Measurements from ENCODE around the gene RAB36.

Gene RAB36

DNA sequence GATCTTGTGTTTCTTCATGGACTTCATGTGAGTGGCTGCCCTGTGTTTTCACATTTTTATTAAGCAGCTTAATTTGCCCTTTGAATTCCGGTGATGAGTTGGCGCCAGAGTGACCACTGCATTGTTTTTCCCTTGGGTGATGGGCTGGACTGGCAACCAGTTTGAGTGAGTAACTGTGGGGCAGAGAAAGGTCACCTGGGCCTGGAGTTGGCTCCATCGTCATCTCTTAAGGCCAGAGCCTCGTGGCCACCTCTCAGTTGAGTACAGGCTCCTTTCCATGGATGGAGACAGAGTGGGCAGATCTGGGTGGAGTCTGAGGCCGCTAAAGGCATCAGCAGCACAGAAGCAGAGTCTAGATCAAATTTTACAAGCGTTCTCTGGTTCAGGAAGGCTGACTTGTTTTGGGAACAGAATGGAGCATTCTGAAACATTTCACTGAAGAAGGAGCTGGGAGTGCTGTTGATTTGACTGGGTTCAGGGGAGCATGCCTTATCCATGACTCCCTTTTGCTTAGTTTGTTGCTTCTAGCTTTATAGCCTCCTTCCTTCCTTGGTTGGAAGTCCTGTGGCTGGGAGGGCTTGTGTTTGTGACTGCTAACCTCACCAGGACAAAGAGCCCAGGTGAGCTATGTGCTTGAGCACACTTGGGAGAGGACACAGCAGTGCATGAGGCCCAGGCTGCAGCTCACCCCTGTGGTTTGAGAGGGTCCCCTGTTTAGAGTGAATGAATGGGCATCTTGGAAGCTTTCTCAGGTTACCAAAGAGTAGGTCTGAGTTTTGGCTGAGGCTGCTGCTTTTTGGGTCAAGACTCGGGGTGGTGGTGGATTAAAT lies 42.8 kb downstream of the RAB36 start:
- Histone ChIP-seq H3K27me3 (ENCODE audit: control insufficient read depth, insufficient read depth, low read length) (no peaks in the 10 kb centered on the region), H3K9me3 (ENCODE audit: control insufficient read depth, insufficient read depth, low read length) (no peaks in the 10 kb centered on the region), H3K27ac (ENCODE audit: low read length) (no peak overlapping the region), H3K36me3 (ENCODE audit: control insufficient read depth, insufficient read depth, low read length) (no peaks in the 10 kb centered on the region), H3K4me3 (ENCODE audit: low read length) (no peak overlapping the region), H3K4me1 (ENCODE audit: control insufficient read depth, insufficient read depth, low read length) (peaks cover 6% of the 10 kb centered on the region)
- no peak for DNase-seq (ENCODE audit: low read depth, low spot score)
- no CpG with 5 or more reads among the region's 7 CpGs for WGBS (ENCODE audit: insufficient coverage, insufficient read length)

DNA sequence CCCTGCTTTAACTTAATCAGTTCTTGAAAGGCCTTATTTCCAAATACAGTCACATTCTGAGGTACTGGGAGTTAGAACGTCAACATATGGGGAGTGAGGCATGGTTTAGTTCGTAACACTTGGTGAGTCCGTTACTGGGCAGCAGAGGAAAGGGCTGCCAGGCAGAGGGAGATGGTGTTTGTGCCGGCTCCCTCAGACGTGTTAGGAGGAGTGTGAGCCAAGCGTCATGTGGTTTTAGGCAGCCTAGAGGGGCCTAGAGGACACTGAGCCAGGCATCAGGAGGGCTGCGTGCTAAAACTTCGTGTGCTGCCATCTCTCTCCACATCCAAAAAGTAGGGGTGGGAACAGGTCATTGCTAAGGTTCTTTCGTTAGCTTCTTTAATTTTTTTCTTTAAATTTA lies 45.2 kb downstream of the RAB36 start:
- no peaks in the 10 kb centered on the region for H3K27me3 ChIP-seq (ENCODE audit: control insufficient read depth, insufficient read depth, low read length)
- no peak overlapping the region for H3K27ac ChIP-seq (ENCODE audit: low read length)
- WGBS (ENCODE audit: insufficient coverage, insufficient read length) = no CpG with 5 or more reads among the region's 9 CpGs
- no peak for DNase-seq (ENCODE audit: low read depth, low spot score)
- no peaks in the 10 kb centered on the region for H3K36me3 ChIP-seq (ENCODE audit: control insufficient read depth, insufficient read depth, low read length)
- H3K4me1 ChIP-seq (ENCODE audit: control insufficient read depth, insufficient read depth, low read length) = peaks cover 4% of the 10 kb centered on the region
- no peak overlapping the region for H3K4me3 ChIP-seq (ENCODE audit: low read length)
- H3K9me3 ChIP-seq (ENCODE audit: control insufficient read depth, insufficient read depth, low read length) = no peaks in the 10 kb centered on the region

DNA sequence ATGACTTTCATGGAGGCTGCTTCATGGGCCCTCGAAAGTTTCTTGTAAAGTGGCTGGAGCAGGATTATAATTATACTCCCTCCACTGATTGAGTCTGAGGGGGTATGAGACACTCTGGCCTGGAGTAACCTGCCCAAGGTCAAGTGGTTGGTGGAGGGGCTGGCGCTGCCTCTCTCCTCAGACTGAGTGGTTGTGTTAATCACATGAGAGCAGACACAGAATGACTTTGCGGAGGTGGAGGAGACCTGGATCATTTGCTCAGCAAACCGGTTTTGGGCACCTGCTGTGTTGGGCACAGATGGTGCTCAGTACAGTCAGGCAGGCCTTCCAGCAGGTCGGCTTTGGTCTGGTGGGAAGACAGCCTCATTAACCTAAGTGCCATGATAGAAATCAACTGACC lies 46.9 kb downstream of the RAB36 start:
- Histone ChIP-seq H3K4me1 (ENCODE audit: control insufficient read depth, insufficient read depth, low read length) (peaks cover 6% of the 10 kb centered on the region), H3K27ac (ENCODE audit: low read length) (no peak overlapping the region), H3K36me3 (ENCODE audit: control insufficient read depth, insufficient read depth, low read length) (no peaks in the 10 kb centered on the region), H3K27me3 (ENCODE audit: control insufficient read depth, insufficient read depth, low read length) (no peaks in the 10 kb centered on the region), H3K9me3 (ENCODE audit: control insufficient read depth, insufficient read depth, low read length) (no peaks in the 10 kb centered on the region), H3K4me3 (ENCODE audit: low read length) (no peak overlapping the region)
- DNase-seq (ENCODE audit: low read depth, low spot score) = no peak
- WGBS (ENCODE audit: insufficient coverage, insufficient read length) = no CpG with 5 or more reads among the region's 5 CpGs

DNA sequence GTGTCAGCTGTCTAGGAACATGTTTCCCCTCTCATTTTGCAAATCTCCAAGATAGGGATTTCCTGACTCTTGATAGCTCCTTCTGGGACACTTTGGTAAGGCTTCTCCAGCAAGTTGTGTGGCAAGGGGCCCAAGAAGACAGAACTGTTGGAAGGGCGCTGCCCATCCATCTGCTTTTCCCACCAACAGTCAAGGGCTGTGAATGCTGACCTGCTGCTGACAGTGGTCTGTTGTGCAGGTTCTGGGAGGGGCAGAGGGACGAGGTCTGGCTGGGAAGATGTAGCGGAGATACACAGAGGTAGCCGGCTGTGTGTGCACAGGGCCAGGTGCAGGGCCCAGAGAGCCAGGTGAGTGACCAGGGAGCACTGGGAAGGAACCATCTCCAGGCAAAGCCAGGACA lies 47.3 kb downstream of the RAB36 start:
- no peak overlapping the region for H3K27ac ChIP-seq (ENCODE audit: low read length)
- WGBS (ENCODE audit: insufficient coverage, insufficient read length) = no CpG with 5 or more reads among the region's 4 CpGs

DNA sequence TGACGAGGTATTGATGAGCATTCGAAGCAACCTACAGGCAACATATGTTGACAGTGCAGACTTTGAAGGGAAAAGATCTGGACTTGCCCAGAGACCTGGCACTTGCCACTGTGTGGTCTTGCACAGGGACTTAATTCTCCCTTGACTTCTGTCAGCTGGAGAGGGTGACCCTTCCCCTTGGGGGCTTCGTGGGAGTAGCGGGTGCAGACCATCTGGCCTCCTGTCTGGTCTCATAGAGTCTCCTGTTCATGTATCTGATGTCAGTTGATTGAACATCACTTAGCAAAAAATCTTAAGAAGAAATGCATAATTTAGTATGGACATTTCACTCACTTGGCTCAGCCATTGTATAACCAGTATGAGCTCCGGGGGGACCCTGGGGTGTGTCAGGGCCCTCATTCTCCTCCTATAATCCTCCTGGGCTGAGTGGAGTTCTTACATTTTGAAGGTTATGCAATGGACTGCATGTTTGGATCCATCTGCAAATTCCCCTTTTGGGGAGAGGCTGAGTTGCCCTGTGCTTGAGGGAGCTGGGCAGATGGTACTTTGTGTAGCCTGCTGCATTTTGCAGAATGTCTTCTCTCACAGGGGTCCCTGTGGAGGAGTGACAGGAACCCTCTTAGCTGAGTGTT lies 48.0 kb downstream of the RAB36 start:
- H3K27me3 ChIP-seq (ENCODE audit: control insufficient read depth, insufficient read depth, low read length) = no peaks in the 10 kb centered on the region
- peaks cover 4% of the 10 kb centered on the region; the same call in 1 of the 2 replicates for H3K4me1 ChIP-seq (ENCODE audit: control insufficient read depth, insufficient read depth, low read length)
- H3K4me3 ChIP-seq (ENCODE audit: low read length) = no peak overlapping the region
- DNase-seq (ENCODE audit: low read depth, low spot score) = no peak
- no peaks in the 10 kb centered on the region for H3K9me3 ChIP-seq (ENCODE audit: control insufficient read depth, insufficient read depth, low read length)
- no CpG with 5 or more reads among the region's 5 CpGs for WGBS (ENCODE audit: insufficient coverage, insufficient read length)
- H3K27ac ChIP-seq (ENCODE audit: low read length) = no peak overlapping the region
- H3K36me3 ChIP-seq (ENCODE audit: control insufficient read depth, insufficient read depth, low read length) = no peaks in the 10 kb centered on the region

More for the DNA sequence above, 47.3 kb downstream of the RAB36 start:
- H3K9me3 ChIP-seq (ENCODE audit: control insufficient read depth, insufficient read depth, low read length) = no peaks in the 10 kb centered on the region
- DNase-seq (ENCODE audit: low read depth, low spot score) = no peak
- H3K36me3 ChIP-seq (ENCODE audit: control insufficient read depth, insufficient read depth, low read length) = no peaks in the 10 kb centered on the region
- H3K4me3 ChIP-seq (ENCODE audit: low read length) = no peak overlapping the region
- no peaks in the 10 kb centered on the region for H3K27me3 ChIP-seq (ENCODE audit: control insufficient read depth, insufficient read depth, low read length)
- peaks cover 6% of the 10 kb centered on the region for H3K4me1 ChIP-seq (ENCODE audit: control insufficient read depth, insufficient read depth, low read length)

GRCh38 chr22:23193882-23194281 lies 48.6 kb downstream of the RAB36 start:
- no CpG with 5 or more reads among the region's 5 CpGs for WGBS (ENCODE audit: insufficient coverage, insufficient read length)
- H3K36me3 ChIP-seq (ENCODE audit: control insufficient read depth, insufficient read depth, low read length) = no peaks in the 10 kb centered on the region
- H3K27me3 ChIP-seq (ENCODE audit: control insufficient read depth, insufficient read depth, low read length) = no peaks in the 10 kb centered on the region
- H3K4me1 ChIP-seq (ENCODE audit: control insufficient read depth, insufficient read depth, low read length) = peaks cover 4% of the 10 kb centered on the region; the same call in 1 of the 2 replicates
- no peaks in the 10 kb centered on the region for H3K9me3 ChIP-seq (ENCODE audit: control insufficient read depth, insufficient read depth, low read length)
- DNase-seq (ENCODE audit: low read depth, low spot score) = no peak
- no peak overlapping the region for H3K27ac ChIP-seq (ENCODE audit: low read length)
- no peak overlapping the region for H3K4me3 ChIP-seq (ENCODE audit: low read length)

- Histone ChIP-seq H3K36me3 (ENCODE audit: control insufficient read depth, insufficient read depth, low read length) (no peaks in the 10 kb centered on the region), H3K4me3 (ENCODE audit: low read length) (no peak overlapping the region), H3K27ac (ENCODE audit: low read length) (no peak overlapping the region), H3K27me3 (ENCODE audit: control insufficient read depth, insufficient read depth, low read length) (no peaks in the 10 kb centered on the region), H3K4me1 (ENCODE audit: control insufficient read depth, insufficient read depth, low read length) (peaks cover 4% of the 10 kb centered on the region; the same call in 1 of the 2 replicates), H3K9me3 (ENCODE audit: control insufficient read depth, insufficient read depth, low read length) (no peaks in the 10 kb centered on the region)
- no peak for DNase-seq (ENCODE audit: low read depth, low spot score)
- no CpG with 5 or more reads among the region's 11 CpGs for WGBS (ENCODE audit: insufficient coverage, insufficient read length)
Measured at GRCh38 chr22:23196165-23196564, 50.9 kb downstream of the RAB36 start.

DNA sequence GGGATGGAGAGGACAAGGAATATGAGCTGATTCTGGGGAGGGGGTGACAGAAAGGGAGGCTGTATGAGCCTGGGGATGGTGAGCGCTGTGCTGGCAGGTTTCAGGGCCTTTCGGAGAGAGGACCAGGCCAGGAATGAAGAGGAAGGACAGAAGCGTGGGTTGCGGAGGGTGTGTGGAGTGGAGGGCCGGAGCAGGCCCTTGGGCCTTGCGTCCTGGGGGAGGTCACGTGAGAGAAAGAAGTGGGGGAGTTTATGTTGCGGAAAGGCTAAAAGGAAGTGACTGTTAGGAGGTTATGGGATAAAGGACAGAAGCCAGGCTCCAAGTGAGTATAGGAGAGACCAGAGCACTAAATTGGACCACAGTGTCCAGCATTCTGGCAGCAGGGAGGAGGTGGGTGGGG lies 52.6 kb downstream of the RAB36 start:
- Histone ChIP-seq H3K36me3 (ENCODE audit: control insufficient read depth, insufficient read depth, low read length) (no peaks in the 10 kb centered on the region), H3K27me3 (ENCODE audit: control insufficient read depth, insufficient read depth, low read length) (no peaks in the 10 kb centered on the region), H3K9me3 (ENCODE audit: control insufficient read depth, insufficient read depth, low read length) (no peaks in the 10 kb centered on the region), H3K4me1 (ENCODE audit: control insufficient read depth, insufficient read depth, low read length) (0 out of 2 replicates have a peak, but pooled peaks cover 2% of the 10 kb centered on the region), H3K27ac (ENCODE audit: low read length) (no peak overlapping the region), H3K4me3 (ENCODE audit: low read length) (no peak overlapping the region)
- no peak for DNase-seq (ENCODE audit: low read depth, low spot score)
- WGBS (ENCODE audit: insufficient coverage, insufficient read length) = 100% methylated on average over 2 of the region's 8 CpGs

GRCh38 chr22:23199159-23199558 lies 53.9 kb downstream of the RAB36 start:
- H3K27ac ChIP-seq (ENCODE audit: low read length) = no peak overlapping the region
- H3K4me3 ChIP-seq (ENCODE audit: low read length) = no peak overlapping the region
- no CpG with 5 or more reads among the region's 8 CpGs for WGBS (ENCODE audit: insufficient coverage, insufficient read length)
- H3K27me3 ChIP-seq (ENCODE audit: control insufficient read depth, insufficient read depth, low read length) = no peaks in the 10 kb centered on the region
- H3K36me3 ChIP-seq (ENCODE audit: control insufficient read depth, insufficient read depth, low read length) = no peaks in the 10 kb centered on the region
- H3K9me3 ChIP-seq (ENCODE audit: control insufficient read depth, insufficient read depth, low read length) = no peaks in the 10 kb centered on the region
- DNase-seq (ENCODE audit: low read depth, low spot score) = no peak
- H3K4me1 ChIP-seq (ENCODE audit: control insufficient read depth, insufficient read depth, low read length) = 0 out of 2 replicates have a peak, but pooled peaks cover 2% of the 10 kb centered on the region

- Histone ChIP-seq H3K36me3 (ENCODE audit: control insufficient read depth, insufficient read depth, low read length) (no peaks in the 10 kb centered on the region), H3K4me1 (ENCODE audit: control insufficient read depth, insufficient read depth, low read length) (0 out of 2 replicates have a peak, but pooled peaks cover 2% of the 10 kb centered on the region), H3K9me3 (ENCODE audit: control insufficient read depth, insufficient read depth, low read length) (no peaks in the 10 kb centered on the region), H3K4me3 (ENCODE audit: low read length) (no peak overlapping the region), H3K27me3 (ENCODE audit: control insufficient read depth, insufficient read depth, low read length) (no peaks in the 10 kb centered on the region), H3K27ac (ENCODE audit: low read length) (no peak overlapping the region)
- WGBS (ENCODE audit: insufficient coverage, insufficient read length) = no CpG with 5 or more reads among the region's 5 CpGs
- no peak for DNase-seq (ENCODE audit: low read depth, low spot score)
Measured at GRCh38 chr22:23200898-23201297, 55.6 kb downstream of the RAB36 start.
